Stimulated activated naive CD8-positive, alpha-beta T cell treated with anti-CD3 and anti-CD28 coated beads, Interleukin-15, amount 100 ng/mL, for 72 hours (primary cell): Measurements from ENCODE around the gene ASB10.

ENCODE experiments used
- ATAC-seq: fragments of 150-1000 bp; cut with Tn5 transposase; 2 replicates; pipeline ENCODE4 v1.10.0; 2021; ENCODE audit warnings: mild to moderate bottlenecking, moderate library complexity
- DNase-seq, 2 donors: peaks; one replicate each; pipeline ENCODE4 v3.0.0; 2021 to 2022
- H3K27ac Mint-ChIP-seq, 2 donors: one replicate each; pipeline ENCODE4 v1.8.0; 2022; ENCODE audit warnings: mild to moderate bottlenecking in 2 of 2, mixed read lengths in 2 of 2, moderate library complexity in 2 of 2
- H3K27me3 Mint-ChIP-seq: one replicate; pipeline ENCODE4 v1.8.0; 2022; ENCODE audit warnings: mixed read lengths
- H3K4me1 Mint-ChIP-seq: one replicate; pipeline ENCODE4 v1.8.0; 2022; ENCODE audit warnings: mild to moderate bottlenecking, mixed read lengths
- H3K4me3 Mint-ChIP-seq, 2 donors: one replicate each; pipeline ENCODE4 v1.8.0; 2022; ENCODE audit warnings: mild to moderate bottlenecking in 2 of 2, mixed read lengths in 2 of 2, moderate library complexity in 1 of 2
- H3K9me3 Mint-ChIP-seq, 2 donors: one replicate each; pipeline ENCODE4 v1.8.0; 2022; ENCODE audit warnings: mixed read lengths in 2 of 2

ASB10 gene

DNA sequence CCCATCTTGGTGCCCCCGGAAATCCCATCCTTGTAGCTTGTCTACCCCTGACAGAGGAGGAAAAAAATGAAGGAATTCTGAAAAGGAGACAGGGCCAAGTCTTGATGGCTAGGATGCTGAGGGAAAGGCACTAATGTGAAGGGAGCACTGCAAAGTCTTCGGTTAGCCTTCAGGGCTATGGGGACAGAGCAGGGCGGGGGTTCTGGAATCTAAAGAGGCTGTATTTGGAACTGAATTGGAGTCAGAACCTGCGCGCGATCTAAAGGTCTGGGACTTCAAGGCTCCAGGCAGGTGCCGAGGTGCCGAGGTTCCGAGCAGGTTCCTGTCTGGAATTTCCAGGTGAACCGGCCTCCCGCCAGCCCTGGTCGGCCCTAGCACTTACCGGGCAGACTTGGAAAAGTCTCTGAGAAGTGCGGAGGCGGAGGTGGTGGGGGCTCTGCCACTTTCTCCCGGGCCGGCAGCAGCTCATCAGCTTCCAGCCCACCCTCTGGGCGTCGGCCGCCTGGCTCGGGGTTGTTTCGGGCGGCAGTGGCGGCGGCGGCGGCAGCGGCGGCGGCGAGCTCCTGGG is 20.3 kb downstream of the ASB10 start:
- Mint-ChIP-seq H3K4me3 (peak overlapping the region; percentile 22 to 49), H3K27me3 (peaks cover 41% of the 10 kb centered on the region), H3K4me1 (peaks cover 9% of the 10 kb centered on the region), H3K9me3 (no peaks in the 10 kb centered on the region), H3K27ac (no peak overlapping the region)
- DNase-seq = no peak
- no peak for ATAC-seq

- DNase-seq (no peak), ATAC-seq (no peak)
- Mint-ChIP-seq H3K9me3 (no peaks in the 10 kb centered on the region), H3K27ac (no peak overlapping the region), H3K4me1 (no peaks in the 10 kb centered on the region), H3K4me3 (no peak overlapping the region), H3K27me3 (peaks cover 7% of the 10 kb centered on the region)
Measured at GRCh38 chr7:151161757-151162156, 25.3 kb downstream of the ASB10 start.

DNA sequence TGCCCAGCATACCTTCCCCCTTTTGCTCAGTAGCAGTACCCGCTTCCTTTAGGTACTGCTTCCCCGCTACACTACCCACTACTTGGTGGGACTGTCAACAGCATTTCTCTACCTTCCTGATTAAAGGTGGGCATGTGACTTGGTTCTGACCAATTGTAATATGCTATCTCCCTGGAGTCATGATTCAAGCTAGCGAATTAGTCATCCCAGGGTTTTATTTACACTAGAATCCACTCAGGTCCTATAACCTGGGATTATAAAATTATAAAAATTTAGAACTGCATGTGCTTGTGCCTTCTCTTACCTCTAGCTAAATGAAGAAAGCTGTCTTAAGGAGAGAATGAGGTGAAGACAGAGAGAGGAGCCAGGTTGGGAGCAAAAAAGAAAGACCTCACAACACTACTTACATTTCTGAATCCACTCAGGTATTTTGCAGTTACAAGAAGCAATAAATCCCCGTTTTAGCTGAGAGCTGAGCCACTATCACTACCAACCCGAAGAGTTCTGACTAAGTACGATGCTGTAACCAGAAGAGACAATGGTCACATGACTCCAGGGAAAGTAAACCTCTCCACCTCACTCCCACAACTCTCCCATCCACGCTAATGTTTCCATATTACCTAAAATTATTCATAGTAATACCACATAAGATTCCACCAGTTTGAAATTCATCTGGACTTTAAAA is 29.3 kb downstream of the ASB10 start:
- no peak overlapping the region for H3K27ac Mint-ChIP-seq
- no peak for DNase-seq
- ATAC-seq = no peak
- no peaks in the 10 kb centered on the region for H3K4me1 Mint-ChIP-seq
- H3K4me3 Mint-ChIP-seq = no peak overlapping the region
- no peaks in the 10 kb centered on the region for H3K9me3 Mint-ChIP-seq
- H3K27me3 Mint-ChIP-seq = peaks cover 16% of the 10 kb centered on the region

- Mint-ChIP-seq H3K4me1 (no peaks in the 10 kb centered on the region), H3K9me3 (no peaks in the 10 kb centered on the region), H3K4me3 (no peak overlapping the region), H3K27ac (no peak overlapping the region), H3K27me3 (peaks cover 17% of the 10 kb centered on the region)
- DNase-seq = no peak
- no peak for ATAC-seq
Measured at GRCh38 chr7:151152643-151153513, 34.2 kb downstream of the ASB10 start.

DNA sequence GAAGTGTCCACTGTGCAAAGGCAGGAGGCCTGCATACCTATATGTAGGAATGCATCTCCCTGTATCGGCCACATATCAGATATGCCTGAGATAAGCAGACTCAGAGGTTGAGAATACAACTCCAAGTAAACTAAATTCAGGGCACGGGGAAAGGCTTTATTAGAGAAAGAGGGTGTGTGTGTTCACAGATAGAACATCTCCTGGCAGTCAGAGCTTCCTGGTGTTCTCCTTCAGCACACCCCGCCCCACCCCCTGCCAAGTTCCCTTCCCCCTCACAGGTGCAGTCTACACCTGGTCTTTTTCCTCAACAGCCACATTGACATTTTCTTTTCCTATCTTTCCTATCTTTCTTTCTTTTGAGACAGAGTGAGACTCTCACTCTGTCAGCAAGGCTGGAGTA is 36.7 kb downstream of the ASB10 start:
- H3K4me3 Mint-ChIP-seq = no peak overlapping the region
- H3K27ac Mint-ChIP-seq = no peak overlapping the region
- peaks cover 19% of the 10 kb centered on the region for H3K27me3 Mint-ChIP-seq
- H3K4me1 Mint-ChIP-seq = no peaks in the 10 kb centered on the region
- no peak for DNase-seq
- no peak for ATAC-seq
- no peaks in the 10 kb centered on the region for H3K9me3 Mint-ChIP-seq

GRCh38 chr7:151148319-151149259 is 38.5 kb downstream of the ASB10 start:
- Mint-ChIP-seq H3K27me3 (peaks cover 9% of the 10 kb centered on the region), H3K4me3 (no peak overlapping the region), H3K9me3 (no peaks in the 10 kb centered on the region), H3K4me1 (no peaks in the 10 kb centered on the region), H3K27ac (no peak overlapping the region)
- ATAC-seq (no peak), DNase-seq (peak in 1 of 2 donors; percentile 2)

GRCh38 chr7:151146761-151147160 is 40.3 kb downstream of the ASB10 start:
- H3K4me1 Mint-ChIP-seq = no peaks in the 10 kb centered on the region

GRCh38 chr7:151144387-151144786 is 42.7 kb downstream of the ASB10 start:
- no peak overlapping the region for H3K4me3 Mint-ChIP-seq
- H3K27ac Mint-ChIP-seq = no peak overlapping the region
- no peaks in the 10 kb centered on the region for H3K4me1 Mint-ChIP-seq
- ATAC-seq (no peak), DNase-seq (no peak)
- peaks cover 9% of the 10 kb centered on the region for H3K27me3 Mint-ChIP-seq
- no peaks in the 10 kb centered on the region for H3K9me3 Mint-ChIP-seq

More at GRCh38 chr7:151146761-151147160, 40.3 kb downstream of the ASB10 start:
- H3K27me3 Mint-ChIP-seq = peaks cover 9% of the 10 kb centered on the region
- DNase-seq (no peak), ATAC-seq (no peak)
- H3K9me3 Mint-ChIP-seq = no peaks in the 10 kb centered on the region
- H3K27ac Mint-ChIP-seq = no peak overlapping the region
- no peak overlapping the region for H3K4me3 Mint-ChIP-seq

- peak in 1 of 2 donors; percentile 6 for DNase-seq
- peaks cover 9% of the 10 kb centered on the region for H3K27me3 Mint-ChIP-seq
Measured at GRCh38 chr7:151143261-151144015, 43.6 kb downstream of the ASB10 start.

GRCh38 chr7:151142686-151143040 is 44.4 kb downstream of the ASB10 start:
- DNase-seq = peak in 1 of 2 donors; percentile 6
- peaks cover 6% of the 10 kb centered on the region for H3K27me3 Mint-ChIP-seq
- no peaks in the 10 kb centered on the region for H3K9me3 Mint-ChIP-seq
- no peak for ATAC-seq
- H3K27ac Mint-ChIP-seq = no peak overlapping the region
- H3K4me1 Mint-ChIP-seq = no peaks in the 10 kb centered on the region
- H3K4me3 Mint-ChIP-seq = no peak overlapping the region

More at GRCh38 chr7:151143261-151144015, 43.6 kb downstream of the ASB10 start:
- no peak overlapping the region for H3K4me3 Mint-ChIP-seq
- H3K4me1 Mint-ChIP-seq = no peaks in the 10 kb centered on the region
- no peak for ATAC-seq
- no peak overlapping the region for H3K27ac Mint-ChIP-seq
- H3K9me3 Mint-ChIP-seq = no peaks in the 10 kb centered on the region

DNA sequence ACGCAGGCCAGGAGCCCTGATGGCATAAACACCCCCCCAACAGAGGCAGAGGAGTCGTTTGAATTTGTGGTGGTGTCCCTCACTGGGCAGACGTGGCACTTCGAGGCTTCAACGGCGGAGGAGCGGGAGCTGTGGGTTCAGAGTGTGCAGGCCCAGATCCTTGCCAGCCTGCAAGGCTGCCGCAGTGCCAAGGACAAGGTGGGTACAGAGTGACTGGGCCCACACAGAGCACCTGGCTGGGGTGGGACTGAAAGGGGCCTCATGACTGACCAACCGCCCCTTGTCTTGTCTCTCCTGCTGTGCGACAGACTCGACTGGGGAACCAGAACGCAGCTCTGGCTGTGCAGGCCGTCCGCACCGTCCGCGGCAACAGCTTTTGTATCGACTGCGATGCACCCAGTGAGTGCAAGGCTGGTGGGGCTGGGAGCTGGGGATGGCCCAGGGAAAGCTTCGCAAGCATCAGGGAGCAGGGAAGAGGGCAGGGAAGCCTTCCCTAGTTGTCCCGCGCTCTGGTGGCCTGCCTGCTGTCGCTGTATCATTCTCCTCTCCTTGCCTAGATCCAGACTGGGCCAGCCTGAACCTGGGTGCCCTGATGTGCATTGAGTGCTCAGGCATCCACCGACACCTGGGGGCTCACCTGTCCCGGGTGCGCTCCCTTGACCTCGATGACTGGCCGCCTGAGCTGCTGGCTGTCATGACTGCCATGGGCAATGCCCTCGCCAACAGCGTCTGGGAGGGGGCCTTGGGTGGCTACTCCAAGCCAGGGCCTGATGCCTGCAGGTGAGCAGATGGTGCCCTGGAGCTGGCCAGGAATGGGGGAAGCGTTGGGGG is 45.0 kb downstream of the ASB10 start:
- no peak for ATAC-seq

DNA sequence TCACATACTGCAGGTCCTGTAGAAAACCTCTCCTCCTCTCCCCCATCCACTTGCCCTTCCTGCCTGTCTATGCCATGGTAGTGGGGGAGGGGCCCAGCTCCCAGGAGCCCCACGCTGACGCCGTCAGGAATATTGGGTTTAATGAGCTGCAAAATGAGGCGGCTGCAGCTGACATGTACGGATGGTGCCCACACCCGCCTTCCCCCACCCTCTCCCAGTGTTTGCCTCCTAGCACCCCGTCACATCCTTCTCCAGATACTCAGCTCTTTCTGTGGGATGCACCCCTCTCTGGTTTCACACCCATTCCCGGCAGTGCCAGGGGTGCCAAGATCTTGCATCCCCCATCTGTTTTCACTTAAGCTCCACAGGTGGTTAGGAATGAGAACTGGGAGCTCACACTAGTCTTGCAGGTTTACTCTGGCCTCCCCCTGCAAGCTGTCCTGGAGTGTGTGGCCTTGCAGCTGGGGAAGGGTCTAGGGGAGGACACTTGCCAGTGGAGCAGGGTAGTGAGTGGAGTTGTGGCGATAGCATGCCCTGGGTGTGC is 45.7 kb downstream of the ASB10 start:
- Mint-ChIP-seq H3K4me1 (no peaks in the 10 kb centered on the region), H3K27me3 (no peaks in the 10 kb centered on the region), H3K4me3 (no peak overlapping the region), H3K9me3 (no peaks in the 10 kb centered on the region), H3K27ac (no peak overlapping the region)
- peak in 1 of 2 donors; percentile 7 for DNase-seq
- ATAC-seq = no peak

More for the DNA sequence above, 45.0 kb downstream of the ASB10 start:
- Mint-ChIP-seq H3K4me1 (no peaks in the 10 kb centered on the region), H3K27ac (no peak overlapping the region), H3K27me3 (peaks cover under 1% of the 10 kb centered on the region), H3K4me3 (no peak overlapping the region), H3K9me3 (no peaks in the 10 kb centered on the region)
- peak in 1 of 2 donors; percentile 7 for DNase-seq

DNA sequence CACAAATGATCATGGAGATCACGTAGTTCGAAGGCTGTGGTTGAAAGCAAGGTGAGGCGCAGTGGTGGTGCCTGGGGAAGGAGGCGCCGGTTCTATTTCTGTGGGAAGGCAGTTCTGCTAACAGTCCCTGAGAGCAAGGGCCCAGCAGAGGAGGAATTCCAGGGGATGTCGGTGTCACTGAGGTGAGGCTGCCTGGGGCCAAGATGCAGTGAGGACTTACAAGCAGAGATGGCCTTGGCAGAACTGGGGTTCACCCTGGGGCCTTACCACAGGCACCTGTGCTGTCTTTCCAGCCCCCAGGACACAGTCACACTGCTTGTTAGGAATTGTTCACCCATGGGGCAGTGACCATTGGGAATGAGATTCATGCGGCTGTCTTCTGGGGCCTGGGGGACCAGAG is 46.2 kb downstream of the ASB10 start:
- Mint-ChIP-seq H3K4me3 (no peak overlapping the region), H3K4me1 (no peaks in the 10 kb centered on the region), H3K9me3 (no peaks in the 10 kb centered on the region), H3K27me3 (no peaks in the 10 kb centered on the region), H3K27ac (no peak overlapping the region)
- DNase-seq (peak in 1 of 2 donors; percentile 6), ATAC-seq (no peak)

GRCh38 chr7:151139791-151140190 is 47.3 kb downstream of the ASB10 start:
- peak in 1 of 2 donors; percentile 6 for DNase-seq
- no peak overlapping the region for H3K4me3 Mint-ChIP-seq
- no peaks in the 10 kb centered on the region for H3K4me1 Mint-ChIP-seq
- no peaks in the 10 kb centered on the region for H3K27me3 Mint-ChIP-seq
- ATAC-seq = no peak
- no peak overlapping the region for H3K27ac Mint-ChIP-seq
- H3K9me3 Mint-ChIP-seq = no peaks in the 10 kb centered on the region
